SH-SY5Y (cell line): ENCODE measurements around the gene LRIG1.

Experiments used
- GATA2 ChIP-seq: IDR thresholded peaks from 2 replicates; pipeline ENCODE4 v1.6.1; 2011; ENCODE audit warnings: mild to moderate bottlenecking, low read depth, low read length
- GATA3 ChIP-seq: IDR thresholded peaks from 2 replicates; pipeline ENCODE4 v1.6.1; 2011; ENCODE audit warnings: low read depth, mild to moderate bottlenecking, low read length, moderate library complexity

DNA sequence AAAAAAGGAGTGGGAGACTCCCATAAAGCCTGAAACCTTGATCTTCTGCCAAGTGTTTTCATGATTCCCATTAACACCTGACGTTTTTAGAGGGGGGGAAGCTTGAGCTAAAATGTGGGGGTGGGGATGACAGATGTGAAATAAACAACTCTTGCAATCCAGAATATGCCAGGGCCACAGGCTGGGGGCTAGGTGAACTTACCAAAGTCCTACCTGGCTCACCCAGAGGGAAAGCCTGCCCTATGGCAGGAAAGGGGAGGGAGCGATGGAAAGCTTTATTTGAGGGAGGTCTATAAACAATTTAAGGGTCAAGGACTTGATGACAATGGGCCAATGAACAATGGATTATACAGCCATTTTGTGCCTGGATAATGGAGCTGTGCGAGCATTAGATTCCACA is 108.3 kb downstream of the LRIG1 start:
- TF ChIP-seq GATA3 (no peak), GATA2 (no peak)
